ENCODE measurements around the gene DLEC1.

Gene DLEC1

DNA sequence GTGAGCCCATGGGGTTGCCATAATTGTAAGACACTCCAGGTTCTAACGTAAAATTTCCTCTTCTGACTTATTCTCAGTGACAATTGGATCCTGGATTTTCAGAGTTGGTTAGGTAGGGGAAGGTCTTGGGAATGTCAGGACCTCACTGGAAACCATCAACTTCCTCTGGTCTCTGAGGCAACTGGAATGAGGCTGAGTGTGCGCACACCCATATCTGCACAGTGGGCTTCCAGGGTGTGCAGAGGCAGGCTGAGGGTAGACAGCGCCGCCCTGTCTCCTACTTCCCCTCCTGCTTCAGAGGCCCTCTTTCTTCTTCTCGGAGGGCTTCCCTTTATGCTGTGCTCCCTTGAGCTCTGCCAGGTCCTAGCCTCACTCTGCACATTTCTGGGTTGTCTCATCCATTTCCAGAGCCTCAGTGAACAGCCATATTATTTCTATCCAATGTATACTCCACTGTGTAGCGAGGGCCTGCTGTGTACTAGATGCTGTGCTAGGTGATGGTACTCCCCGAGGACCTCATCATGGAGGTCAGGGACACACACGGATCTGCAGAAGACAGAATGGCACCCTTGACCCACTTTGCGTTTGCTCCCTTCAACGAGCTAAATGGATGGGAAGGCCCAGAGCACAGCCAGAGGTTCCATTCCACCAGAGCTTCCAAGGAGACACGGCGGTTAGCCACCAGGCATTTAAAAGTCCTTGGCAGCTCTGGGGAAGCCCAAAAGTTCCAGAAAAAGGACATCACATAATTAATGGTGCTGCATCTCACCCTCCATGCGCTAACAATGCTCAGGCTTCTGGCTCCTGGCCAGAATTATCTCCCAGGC is 79.6 kb downstream of the DLEC1 start:
- TF ChIP-seq ZFX (IDR thresholded peaks at IDR 0.05) = no peak
- TF ChIP-seq CTCF (conservative IDR thresholded peaks at IDR 0.05) = no peak
- H3K27ac ChIP-seq = no peak overlapping the region

- no peak overlapping the region for H3K27ac ChIP-seq
- TF ChIP-seq ZFX (IDR thresholded peaks at IDR 0.05) (no peak), CTCF (conservative IDR thresholded peaks at IDR 0.05) (no peak)
Observed at GRCh38 chr3:38119248-38119544, 80.2 kb downstream of the DLEC1 start.

DNA sequence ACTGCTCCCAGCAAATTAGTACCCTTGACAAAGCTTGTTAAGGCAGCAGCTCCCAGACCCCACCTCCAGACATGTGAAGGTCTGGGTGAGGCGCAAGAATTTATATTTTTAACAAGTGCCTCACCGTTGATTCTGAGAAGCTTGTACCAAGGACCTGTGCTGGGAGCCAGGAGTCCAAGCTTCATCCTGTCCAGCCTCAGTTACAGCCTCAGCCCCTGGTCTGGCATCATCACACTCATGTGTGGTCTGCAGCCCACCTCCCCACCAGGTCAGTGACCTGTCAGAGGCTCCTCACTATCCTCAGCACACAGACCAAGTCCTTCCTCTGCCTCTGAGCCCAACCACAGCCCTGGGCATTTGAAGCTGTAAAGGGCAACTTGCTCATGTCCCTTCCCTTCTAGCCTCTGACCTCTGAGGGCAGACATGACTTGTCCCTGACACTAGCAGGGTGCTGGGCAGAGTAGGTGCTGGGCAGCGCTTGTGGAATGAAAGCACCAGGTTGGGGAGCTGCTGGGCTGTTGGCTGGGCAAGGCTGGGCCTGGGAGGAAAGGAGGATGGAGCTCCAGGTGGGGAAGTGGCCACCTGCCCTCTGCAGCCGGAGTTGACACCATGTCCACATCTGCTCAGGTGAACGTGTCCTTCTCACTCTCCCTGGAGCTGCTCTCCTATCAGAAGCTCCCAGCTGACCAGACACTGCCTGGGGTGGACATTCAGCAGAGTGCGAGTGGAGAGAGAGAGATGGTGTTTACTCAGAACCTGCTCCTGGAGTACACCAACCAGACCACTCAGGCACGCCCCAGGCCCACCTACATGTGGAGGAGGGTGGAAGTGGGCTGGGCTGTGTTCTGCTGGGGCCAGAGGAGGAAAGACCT is 81.0 kb downstream of the DLEC1 start:
- H3K27ac ChIP-seq = no peak overlapping the region
- TF ChIP-seq CTCF (conservative IDR thresholded peaks at IDR 0.05) = no peak
- no peak for TF ChIP-seq ZFX (IDR thresholded peaks at IDR 0.05)

DNA sequence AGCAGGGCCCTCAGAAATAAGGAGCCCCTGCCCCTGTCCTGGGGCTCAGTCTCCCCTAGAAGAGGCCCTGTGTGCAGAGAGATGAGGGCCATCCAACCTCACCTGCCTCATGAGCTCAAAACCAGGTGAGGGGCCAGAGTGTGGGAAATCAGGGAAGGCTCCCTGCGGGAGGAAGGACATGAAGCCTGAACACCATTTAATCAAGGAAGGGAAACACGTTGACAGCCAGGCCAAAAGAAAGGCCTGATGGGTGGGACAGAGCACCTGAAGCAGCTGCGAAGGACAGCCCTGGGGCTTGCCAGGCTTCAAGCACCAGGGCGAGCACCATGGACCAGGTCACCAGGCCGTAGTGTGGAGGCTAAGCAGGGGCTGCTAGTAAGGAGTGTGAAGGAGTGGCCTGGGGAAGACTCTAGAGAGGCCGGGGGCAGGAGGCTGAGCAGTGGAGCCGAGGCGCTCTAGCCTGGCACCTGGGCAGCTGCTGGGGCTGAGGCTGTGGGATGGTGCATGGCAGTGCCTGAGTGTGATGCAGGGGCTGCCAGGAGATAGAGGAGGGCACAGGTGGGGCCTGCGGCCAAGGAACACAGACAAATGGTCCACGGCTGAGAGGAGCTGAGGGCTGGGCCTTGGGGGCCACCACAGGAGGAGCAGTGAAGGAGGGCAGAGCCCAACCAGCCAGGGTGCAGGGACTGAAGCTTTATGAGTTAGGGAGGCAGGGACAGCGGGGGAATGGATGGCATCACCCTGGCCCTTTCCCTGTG is 81.9 kb downstream of the DLEC1 start:
- TF ChIP-seq CTCF (conservative IDR thresholded peaks at IDR 0.05) = no peak
- no peak for TF ChIP-seq ZFX (IDR thresholded peaks at IDR 0.05)
- no peak overlapping the region for H3K27ac ChIP-seq

- TF ChIP-seq CTCF (conservative IDR thresholded peaks at IDR 0.05) (no peak), ZFX (IDR thresholded peaks at IDR 0.05) (no peak)
- no peak overlapping the region for H3K27ac ChIP-seq
Observed at GRCh38 chr3:38121451-38121831, 82.4 kb downstream of the DLEC1 start.

DNA sequence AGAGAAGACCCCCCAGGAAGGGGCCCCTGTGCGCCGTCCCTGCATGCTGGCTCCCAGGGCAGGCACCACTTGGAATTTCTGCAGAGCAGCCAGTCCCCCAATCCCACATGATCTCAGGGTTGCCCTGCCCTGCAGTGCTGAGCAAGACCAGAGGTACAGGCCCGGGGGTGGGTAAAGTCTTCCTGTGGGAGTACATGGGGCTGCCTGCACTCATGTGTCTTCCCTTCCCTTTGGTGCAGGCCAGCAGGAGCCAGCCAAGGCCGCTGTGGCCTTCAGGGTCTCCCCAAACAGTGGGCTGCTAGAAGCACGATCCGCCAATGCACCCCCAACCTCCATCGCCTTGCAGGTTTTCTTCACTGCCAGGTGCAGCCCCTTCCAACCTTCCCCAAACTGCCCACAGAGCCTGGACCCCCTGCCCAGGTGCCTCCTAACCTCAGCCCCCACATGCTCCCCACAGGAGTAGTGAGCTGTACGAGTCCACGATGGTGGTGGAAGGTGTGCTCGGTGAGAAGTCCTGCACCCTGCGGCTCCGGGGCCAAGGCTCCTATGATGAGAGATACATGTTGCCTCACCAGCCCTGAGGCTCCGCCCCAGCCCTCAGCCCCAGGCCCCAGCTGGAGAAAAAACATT is 82.9 kb downstream of the DLEC1 start:
- no peak for TF ChIP-seq CTCF (conservative IDR thresholded peaks at IDR 0.05)
- no peak for TF ChIP-seq ZFX (IDR thresholded peaks at IDR 0.05)
- no peak overlapping the region for H3K27ac ChIP-seq
